ENCODE measurements around the gene TFF2.

TFF2 gene

GRCh38 chr21:42395302-42395701 is 44.5 kb upstream of the TFF2 start:
- no peak for DNase-seq (ENCODE audit: extremely low read depth, low read depth)
- TF ChIP-seq CTCF (IDR thresholded peaks at IDR 0.05; ENCODE audit: low read depth, low read length): no peak

GRCh38 chr21:42393443-42393950 is 42.7 kb upstream of the TFF2 start:
- TF ChIP-seq CTCF (IDR thresholded peaks at IDR 0.05; ENCODE audit: low read depth, low read length): no peak
- DNase-seq (ENCODE audit: extremely low read depth, low read depth): no peak

- DNase-seq (ENCODE audit: extremely low read depth, low read depth): no peak
- TF ChIP-seq CTCF (IDR thresholded peaks at IDR 0.05; ENCODE audit: low read depth, low read length): no peak
Observed at GRCh38 chr21:42392731-42393442, 42.1 kb upstream of the TFF2 start.

GRCh38 chr21:42391297-42391696 is 40.5 kb upstream of the TFF2 start:
- no peak for DNase-seq (ENCODE audit: extremely low read depth, low read depth)
- no peak for TF ChIP-seq CTCF (IDR thresholded peaks at IDR 0.05; ENCODE audit: low read depth, low read length)

- TF ChIP-seq CTCF (IDR thresholded peaks at IDR 0.05; ENCODE audit: low read depth, low read length): no peak
- no peak for DNase-seq (ENCODE audit: extremely low read depth, low read depth)
Observed at GRCh38 chr21:42390696-42391095, 39.9 kb upstream of the TFF2 start.

- TF ChIP-seq CTCF (IDR thresholded peaks at IDR 0.05; ENCODE audit: low read depth, low read length): no peak
- no peak for DNase-seq (ENCODE audit: extremely low read depth, low read depth)
Observed at GRCh38 chr21:42390193-42390592, 39.4 kb upstream of the TFF2 start.

GRCh38 chr21:42389449-42389835 is 38.6 kb upstream of the TFF2 start:
- DNase-seq (ENCODE audit: extremely low read depth, low read depth): no peak
- TF ChIP-seq CTCF (IDR thresholded peaks at IDR 0.05; ENCODE audit: low read depth, low read length): no peak
